HG03175 (cell line): ENCODE data around the gene MPV17L2.
A peak's percentile ranks its signal among the peaks of the same experiment; 100 is the strongest.

Experiments used
- ATAC-seq: cut with Tn5 transposase; IDR thresholded peaks from one replicate; pipeline ENCODE4 v1.9.1; 2021; ENCODE audit warnings: mild to moderate bottlenecking, moderate library complexity; ENCODE audit not compliant: unreplicated experiment

The MPV17L2 gene

GRCh38 chr19:18160493-18160970, 32.5 kb upstream of the MPV17L2 start:
- no peak for ATAC-seq

DNA sequence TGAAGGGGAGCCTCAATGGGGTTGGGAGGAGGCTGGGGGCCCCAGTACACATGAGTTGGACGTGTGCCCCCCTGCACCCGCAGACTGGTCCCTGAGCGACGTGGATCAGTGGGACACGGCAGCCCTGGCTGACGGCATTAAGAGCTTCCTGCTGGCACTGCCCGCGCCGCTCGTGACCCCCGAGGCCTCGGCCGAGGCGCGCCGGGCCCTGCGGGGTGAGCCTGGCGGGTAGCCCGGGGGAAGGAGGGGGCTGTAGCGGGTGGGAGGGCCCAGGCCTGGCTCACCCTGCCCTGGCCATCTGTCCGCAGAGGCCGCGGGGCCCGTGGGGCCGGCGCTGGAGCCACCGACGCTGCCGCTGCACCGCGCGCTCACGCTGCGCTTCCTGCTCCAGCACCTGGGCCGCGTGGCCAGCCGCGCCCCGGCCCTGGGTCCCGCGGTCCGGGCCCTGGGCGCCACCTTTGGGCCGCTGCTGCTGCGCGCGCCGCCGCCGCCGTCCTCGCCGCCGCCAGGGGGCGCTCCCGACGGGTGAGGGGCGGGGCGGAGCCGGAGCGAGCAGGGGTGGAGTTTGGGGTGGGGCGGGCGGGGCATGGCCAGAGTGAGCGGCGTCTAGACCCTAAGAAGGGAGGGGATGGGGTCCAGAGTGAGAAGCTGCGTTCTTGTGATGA, 31.9 kb upstream of the MPV17L2 start:
- peak; percentile 64 for ATAC-seq

DNA sequence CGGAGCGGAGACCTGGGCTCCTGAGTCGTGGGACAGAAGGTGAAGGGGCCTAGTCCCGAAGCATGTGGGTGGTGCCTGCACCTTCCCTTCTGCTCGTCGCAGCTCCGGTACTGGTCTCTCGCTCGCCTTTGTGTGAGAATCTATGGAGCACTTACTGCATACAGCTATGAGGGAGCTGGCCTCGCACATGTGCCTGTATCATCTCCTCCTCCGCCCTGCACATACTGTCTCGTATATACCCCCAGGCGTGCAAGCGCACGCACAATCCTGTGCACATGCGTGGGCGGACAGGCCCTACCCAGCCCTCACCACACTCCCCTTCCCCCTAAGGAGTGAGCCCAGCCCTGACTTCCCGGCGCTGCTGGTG, 31.4 kb upstream of the MPV17L2 start:
- no peak for ATAC-seq

GRCh38 chr19:18164072-18164471, 28.9 kb upstream of the MPV17L2 start:
- no peak for ATAC-seq

DNA sequence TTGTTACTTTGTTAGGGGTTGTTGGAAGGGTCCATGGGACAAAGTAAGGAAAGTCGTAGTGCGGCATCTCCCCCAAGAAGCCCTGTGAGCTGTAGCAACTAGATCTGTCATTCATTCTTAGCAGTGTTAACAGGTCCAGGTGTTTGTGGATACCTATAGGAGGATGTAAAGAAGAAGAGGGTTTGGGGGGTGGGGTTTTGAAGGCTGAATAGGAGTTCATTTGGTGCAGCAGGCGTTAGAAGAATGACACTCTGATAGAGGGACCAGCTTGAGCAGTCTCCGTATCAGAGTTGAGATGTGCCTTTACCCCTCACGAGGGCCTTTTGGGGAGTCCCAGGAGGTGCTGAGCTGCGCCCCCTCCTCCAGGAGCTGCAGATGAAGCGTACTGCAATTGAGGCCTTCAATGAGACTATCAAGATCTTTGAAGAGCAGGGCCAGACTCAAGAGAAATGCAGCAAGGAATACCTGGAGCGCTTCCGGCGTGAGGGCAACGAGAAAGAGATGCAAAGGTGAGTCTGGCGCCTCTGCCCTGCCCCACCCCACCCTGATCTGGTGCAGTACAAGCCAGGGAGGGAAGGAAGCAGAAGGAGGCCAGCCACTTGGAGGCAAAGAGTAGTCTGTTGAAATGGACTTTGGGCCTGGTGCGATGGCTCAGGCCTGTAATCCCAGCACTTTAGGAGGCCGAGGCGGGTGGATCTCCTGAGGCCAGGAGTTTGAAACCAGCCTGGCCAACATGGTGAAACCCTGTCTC, 27.0 kb upstream of the MPV17L2 start:
- no peak for ATAC-seq

DNA sequence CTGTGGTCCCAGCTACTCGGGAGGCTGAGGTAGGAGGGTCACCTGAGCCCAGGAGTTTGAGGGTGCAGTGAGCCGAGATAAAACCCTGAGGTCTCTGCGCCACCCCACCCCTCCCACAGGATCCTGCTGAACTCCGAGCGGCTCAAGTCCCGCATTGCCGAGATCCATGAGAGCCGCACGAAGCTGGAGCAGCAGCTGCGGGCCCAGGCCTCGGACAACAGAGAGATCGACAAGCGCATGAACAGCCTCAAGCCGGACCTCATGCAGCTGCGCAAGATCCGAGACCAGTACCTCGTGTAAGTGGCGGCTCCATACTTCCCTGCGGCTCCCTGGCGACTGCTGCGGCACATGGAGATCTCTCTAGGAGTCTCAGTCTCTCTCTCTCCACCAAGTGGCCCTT, 26.0 kb upstream of the MPV17L2 start:
- ATAC-seq = no peak

DNA sequence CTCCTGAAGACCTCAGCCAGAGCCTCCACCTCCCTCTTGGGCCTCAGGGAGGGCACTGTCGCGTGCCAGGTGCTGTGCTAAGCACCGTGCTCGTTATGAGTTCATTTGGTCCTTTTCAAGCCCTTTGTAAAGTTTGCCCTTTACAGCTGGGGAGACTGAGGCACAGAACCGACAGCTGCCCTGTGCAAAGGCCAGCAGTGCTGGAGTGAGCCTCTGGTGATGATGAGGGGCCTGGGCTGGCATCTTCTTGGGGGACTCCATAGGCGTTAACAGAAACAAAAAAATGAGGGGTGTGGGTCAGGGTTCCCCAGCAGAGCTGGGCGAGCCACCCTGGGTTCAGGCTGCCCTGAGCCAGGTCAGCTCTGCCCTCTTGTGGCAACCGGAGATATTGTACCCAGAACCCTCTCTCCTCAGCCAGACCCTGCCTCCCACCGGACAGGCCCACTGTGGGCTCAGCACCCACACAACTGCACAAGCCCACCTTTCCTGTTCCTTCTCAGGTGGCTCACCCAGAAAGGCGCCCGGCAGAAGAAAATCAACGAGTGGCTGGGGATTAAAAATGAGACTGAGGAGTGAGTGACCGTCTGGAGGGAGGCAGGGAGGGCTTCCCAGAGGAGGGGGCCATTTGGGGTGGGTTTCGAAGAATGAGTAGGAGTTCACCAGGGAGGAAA, 24.9 kb upstream of the MPV17L2 start:
- ATAC-seq = no peak

DNA sequence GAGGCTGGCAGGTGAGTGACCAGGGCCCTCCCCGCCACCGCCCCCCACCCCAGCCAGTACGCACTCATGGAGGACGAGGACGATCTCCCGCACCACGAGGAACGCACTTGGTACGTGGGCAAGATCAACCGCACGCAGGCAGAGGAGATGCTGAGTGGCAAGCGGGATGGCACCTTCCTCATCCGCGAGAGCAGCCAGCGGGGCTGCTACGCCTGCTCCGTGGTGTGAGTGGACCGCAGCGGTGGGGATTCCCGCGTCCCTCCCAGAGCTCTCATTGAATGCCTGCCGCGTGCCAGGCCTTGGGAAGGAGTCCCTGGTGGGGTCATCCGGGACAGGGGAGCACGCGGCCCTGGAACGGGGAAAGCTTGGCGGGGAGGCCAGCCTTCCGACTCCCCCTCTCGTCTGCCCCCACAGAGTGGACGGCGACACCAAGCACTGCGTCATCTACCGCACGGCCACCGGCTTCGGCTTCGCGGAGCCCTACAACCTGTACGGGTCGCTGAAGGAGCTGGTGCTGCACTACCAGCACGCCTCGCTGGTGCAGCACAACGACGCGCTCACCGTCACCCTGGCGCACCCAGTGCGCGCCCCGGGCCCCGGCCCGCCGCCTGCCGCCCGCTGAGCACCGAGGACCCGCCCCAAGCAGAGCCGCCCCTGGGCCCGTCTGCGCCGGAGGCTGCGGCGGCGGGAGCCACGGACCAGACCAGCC, 24.2 kb upstream of the MPV17L2 start:
- ATAC-seq = no peak

- ATAC-seq = no peak
Measured at GRCh38 chr19:18170714-18171255, 22.2 kb upstream of the MPV17L2 start.

GRCh38 chr19:18171605-18172327, 21.3 kb upstream of the MPV17L2 start:
- no peak for ATAC-seq

DNA sequence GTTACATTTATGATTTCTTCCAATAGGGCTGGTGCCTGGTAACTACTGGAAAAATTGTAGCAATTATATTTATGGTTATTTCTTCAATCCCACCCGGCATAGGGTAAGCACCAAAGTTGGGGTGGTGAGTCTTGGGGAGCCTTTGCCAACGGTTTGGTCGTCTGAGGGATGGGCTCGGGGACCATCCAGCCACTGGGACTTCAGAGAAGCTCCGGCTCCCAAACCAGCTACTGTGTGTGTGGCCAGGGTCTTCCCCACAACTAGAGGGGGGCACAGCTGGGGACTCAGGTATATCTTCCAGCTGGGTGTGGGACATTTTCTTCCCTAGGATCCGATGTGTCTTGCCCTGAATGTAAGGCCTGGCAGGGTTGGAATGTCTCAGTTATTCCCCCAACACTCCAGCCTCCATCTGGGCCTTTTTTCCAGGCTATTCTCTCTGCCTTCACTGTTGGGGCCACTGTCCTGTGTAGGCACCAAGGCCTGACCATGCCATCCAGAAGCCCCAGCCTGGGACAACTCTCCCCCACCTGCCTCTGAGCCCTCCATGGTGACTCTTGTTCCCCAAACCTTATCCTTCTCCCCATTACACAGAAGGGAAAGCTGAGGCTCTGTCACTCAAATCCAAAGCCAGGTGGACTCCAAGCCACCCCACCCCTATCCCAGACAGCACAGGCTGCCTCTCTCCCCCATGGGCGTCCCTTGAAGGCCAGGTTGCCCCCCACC, 20.5 kb upstream of the MPV17L2 start:
- ATAC-seq = no peak

DNA sequence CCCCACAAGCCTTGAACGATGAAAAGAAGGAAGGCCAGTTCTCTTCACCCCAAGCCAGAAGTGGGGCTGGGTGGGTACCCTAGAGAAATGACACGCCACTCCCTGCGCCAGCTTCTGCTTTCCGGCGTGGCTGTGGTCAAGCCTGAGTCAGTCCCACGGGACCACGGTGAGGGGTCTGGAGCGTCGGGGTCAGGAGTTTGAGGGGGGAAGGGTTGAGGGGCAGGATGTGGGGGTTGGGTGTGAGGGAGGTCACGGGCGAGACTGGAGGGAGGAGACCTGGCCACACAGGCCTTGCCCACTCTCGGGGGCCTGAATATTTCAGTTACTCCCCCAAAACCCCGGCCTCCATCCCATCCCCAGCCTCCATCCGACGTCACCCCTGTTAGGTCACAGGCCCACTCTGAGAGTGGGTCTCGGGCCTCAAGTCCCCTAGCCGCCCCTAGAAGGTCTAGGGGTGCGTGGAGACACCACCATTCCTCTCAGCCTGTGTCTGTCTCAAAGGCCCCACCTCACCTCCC, 19.9 kb upstream of the MPV17L2 start:
- ATAC-seq = peak; percentile 14

GRCh38 chr19:18173572-18174288, 19.3 kb upstream of the MPV17L2 start, which contains the start of gene IFI30:
Gene IFI30 (plus strand): TSS chr19:18173813. CDS start chr19:18173842, 29 bp downstream.
- ATAC-seq = peak; percentile 45

DNA sequence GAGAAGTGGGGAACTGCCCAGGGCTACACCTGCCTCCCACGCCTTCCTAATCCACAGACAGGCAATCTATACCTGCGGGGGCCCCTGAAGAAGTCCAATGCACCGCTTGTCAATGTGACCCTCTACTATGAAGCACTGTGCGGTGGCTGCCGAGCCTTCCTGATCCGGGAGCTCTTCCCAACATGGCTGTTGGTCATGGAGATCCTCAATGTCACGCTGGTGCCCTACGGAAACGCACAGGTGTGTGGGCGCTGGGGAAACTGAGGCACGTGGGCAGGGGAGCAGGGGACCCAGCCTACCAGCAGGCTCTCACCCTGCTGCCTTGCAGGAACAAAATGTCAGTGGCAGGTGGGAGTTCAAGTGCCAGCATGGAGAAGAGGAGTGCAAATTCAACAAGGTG, 18.0 kb upstream of the MPV17L2 start:
- no peak for ATAC-seq

GRCh38 chr19:18176367-18177310, 16.4 kb upstream of the MPV17L2 start:
- no peak for ATAC-seq

GRCh38 chr19:18179957-18180356, 13.1 kb upstream of the MPV17L2 start:
- ATAC-seq = no peak

- no peak for ATAC-seq
Measured at GRCh38 chr19:18183529-18183928, 9.5 kb upstream of the MPV17L2 start.

- ATAC-seq = no peak
Measured at GRCh38 chr19:18185538-18185937, 7.5 kb upstream of the MPV17L2 start.
